HG03520 (cell line): ENCODE results near the gene PDCL3.

Source experiments
- ATAC-seq: cut with Tn5 transposase; IDR thresholded peaks from one replicate; pipeline ENCODE4 v1.9.1; 2021; ENCODE audit warnings: mild to moderate bottlenecking, moderate library complexity; ENCODE audit not compliant: unreplicated experiment

Gene PDCL3

GRCh38 chr2:100611079-100612029 is 48.6 kb downstream of the PDCL3 start:
- no peak for ATAC-seq

GRCh38 chr2:100612388-100613000 is 49.7 kb downstream of the PDCL3 start:
- ATAC-seq, result no peak

GRCh38 chr2:100613719-100614118 is 50.9 kb downstream of the PDCL3 start:
- no peak for ATAC-seq

GRCh38 chr2:100614455-100615000 is 51.7 kb downstream of the PDCL3 start:
- ATAC-seq, result no peak

- no peak for ATAC-seq
Observed at GRCh38 chr2:100615471-100615870, 52.7 kb downstream of the PDCL3 start.

GRCh38 chr2:100615886-100616285 is 53.1 kb downstream of the PDCL3 start:
- ATAC-seq, result no peak

GRCh38 chr2:100616841-100617390 is 54.1 kb downstream of the PDCL3 start:
- no peak for ATAC-seq

GRCh38 chr2:100619951-100620350 is 57.2 kb downstream of the PDCL3 start:
- no peak for ATAC-seq

GRCh38 chr2:100620481-100620880 is 57.7 kb downstream of the PDCL3 start:
- ATAC-seq, result no peak

- no peak for ATAC-seq
Observed at GRCh38 chr2:100621371-100621951, 58.7 kb downstream of the PDCL3 start.

GRCh38 chr2:100623033-100623715 is 60.4 kb downstream of the PDCL3 start:
- ATAC-seq, result no peak

GRCh38 chr2:100623930-100624329 is 61.1 kb downstream of the PDCL3 start:
- no peak for ATAC-seq

- ATAC-seq, result no peak
Observed at GRCh38 chr2:100624536-100624935, 61.7 kb downstream of the PDCL3 start.

GRCh38 chr2:100625717-100626116 is 62.9 kb downstream of the PDCL3 start:
- ATAC-seq, result no peak
